K562 (cell line): ENCODE measurements around the gene ZDHHC8. TPM values are rescaled to one million over a fixed set of nuclear protein-coding genes. Genes with fewer than 3 reads are reported as not detected.
A peak's percentile ranks its signal among the peaks of the same experiment; 100 is the strongest.

Source experiments
- BCOR ChIP-seq: fragments of 450-650 bp; IDR thresholded peaks from 2 replicates; pipeline ENCODE4 v1.6.1; 2016
- E2F3 ChIP-seq: fragments of 250-450 bp; sonication (Bioruptor Pico); IDR thresholded peaks from 2 replicates; pipeline ENCODE4 v1.4.0; 2020; ENCODE audit warnings: mild to moderate bottlenecking
- EGR1 ChIP-seq: fragments of 450-650 bp; conservative IDR thresholded peaks from 2 replicates; pipeline ENCODE4 v1.6.1; 2017; ENCODE audit warnings: mild to moderate bottlenecking
- HOXB6 ChIP-seq: fragments of 250-450 bp; sonication (Bioruptor Pico); IDR thresholded peaks from 2 replicates; pipeline ENCODE4 v1.5.1; 2022; ENCODE audit warnings: mild to moderate bottlenecking, borderline replicate concordance
- IRF2 ChIP-seq: sonication (generic); formaldehyde crosslinking; IDR thresholded peaks from 2 replicates; pipeline ENCODE4 v1.8.1; 2022; ENCODE audit warnings: mild to moderate bottlenecking, missing genetic modification reagents
- MECOM ChIP-seq: fragments of 250-450 bp; sonication (Bioruptor Pico); IDR thresholded peaks from 2 replicates; pipeline ENCODE4 v1.8.0; 2022; ENCODE audit warnings: inconsistent platforms
- PYGO2 ChIP-seq: fragments of 450-650 bp; IDR thresholded peaks from 2 replicates; pipeline ENCODE4 v1.6.1; 2016; ENCODE audit warnings: mild to moderate bottlenecking, missing genetic modification characterization, moderate library complexity, missing compliant biosample characterization
- SETDB1 ChIP-seq: IDR thresholded peaks from one replicate; pipeline ENCODE4 v1.6.1; 2012; ENCODE audit warnings: low read length, control low read depth, inconsistent platforms
- SPI1 ChIP-seq: IDR thresholded peaks from 2 replicates; pipeline ENCODE4 v1.6.1; 2011; ENCODE audit warnings: low read depth, low read length, control low read depth, borderline replicate concordance
- TRIM24 ChIP-seq, 2 experiments: fragments of 450-650 bp; IDR thresholded peaks; 2 replicates each; pipeline ENCODE4 v1.6.1; 2016
- ZNF175 ChIP-seq: fragments of 200-800 bp; sonication (Bioruptor generic); IDR thresholded peaks from 2 replicates; pipeline ENCODE4 v1.6.1; 2016; ENCODE audit warnings: low read depth, mild to moderate bottlenecking, missing genetic modification characterization, missing compliant biosample characterization
- ZNF444 ChIP-seq: fragments of 250-450 bp; sonication (Bioruptor Pico); IDR thresholded peaks from 2 replicates; pipeline ENCODE4 v1.4.0; 2020; ENCODE audit warnings: mild to moderate bottlenecking, moderate library complexity
- ZNF668 ChIP-seq: fragments of 250-450 bp; sonication (Bioruptor Pico); IDR thresholded peaks from 2 replicates; pipeline ENCODE4 v1.8.0; 2022; ENCODE audit warnings: mild to moderate bottlenecking, inconsistent platforms
- ZNF717 ChIP-seq: fragments of 250-450 bp; sonication (Bioruptor Pico); IDR thresholded peaks from 2 replicates; pipeline ENCODE4 v1.5.0; 2021
- ZNF764 ChIP-seq: fragments of 250-450 bp; sonication (Bioruptor Pico); IDR thresholded peaks from 2 replicates; pipeline ENCODE4 v1.4.0; 2020; ENCODE audit warnings: low read depth, mild to moderate bottlenecking, moderate library complexity
- polyA plus RNA-seq, 8 experiments: library from polyadenylated mRNA; depleted of rRNA in 4 of 8; stranded (reverse) in 5 of 8; unstranded in 3 of 8; fragments of >200 nt; fragmentation: Nextera tagmentation in 2 of 8; fragmentation: Illumina TruSeq in 1 of 8; extraction: Ambion mirVana in 2 of 8; extraction: Trizol in 1 of 8; gene quantifications; 2 replicates each; pipeline versions ENCODE4 v1.2.1 to v1.2.3, GENCODE V29; 2011 to 2014; ENCODE audit warnings: inconsistent platforms in 1 of 8, missing spikeins in 1 of 8
- total RNA-seq, 7 experiments: library from RNA; depleted of rRNA in 6 of 7; stranded (reverse); fragments of >200 nt in 6 of 7; fragmentation: Illumina TruSeq in 2 of 7; extraction: Trizol in 2 of 7; gene quantifications; 2 replicates each; pipeline versions ENCODE4 v1.2.1 to v1.2.3, GENCODE V29; 2011 to 2021; ENCODE audit warnings: low replicate concordance in 1 of 7
- TF ChIP-seq, protein P1 (sequence below): fragments of 250-450 bp; sonication (Bioruptor Pico); IDR thresholded peaks from 2 replicates; pipeline ENCODE4 v1.9.0; 2021; ENCODE audit warnings: mild to moderate bottlenecking
- TF ChIP-seq, protein P2 (sequence below): fragments of 450-650 bp; formaldehyde crosslinking; IDR thresholded peaks from 2 replicates; pipeline ENCODE4 v1.4.0; 2022; ENCODE audit warnings: missing genetic modification characterization
- TF ChIP-seq, protein P3 (sequence below): sonication (generic); formaldehyde crosslinking; IDR thresholded peaks from 2 replicates; pipeline ENCODE4 v1.5.0; 2020; ENCODE audit warnings: missing genetic modification reagents
- TF ChIP-seq, protein P4 (sequence below), 2 experiments: fragments of 450-650 bp in 1 of 2; sonication (generic) in 1 of 2; formaldehyde crosslinking in 1 of 2; IDR thresholded peaks in 1 of 2; conservative IDR thresholded peaks in 1 of 2; 2 replicates each; pipeline versions ENCODE4 v1.6.1 to v1.8.1; 2016 to 2023; ENCODE audit warnings: mild to moderate bottlenecking in 2 of 2, moderate library complexity in 2 of 2, inconsistent platforms in 1 of 2, missing genetic modification reagents in 1 of 2

The ZDHHC8 gene
- total and polyA plus RNA-seq, 9 of the 15 experiments (the other 6 are each of a cell fraction or from before 2014, with no cell fraction given) = 0.04 to 109 (median 16.4) TPM

DNA sequence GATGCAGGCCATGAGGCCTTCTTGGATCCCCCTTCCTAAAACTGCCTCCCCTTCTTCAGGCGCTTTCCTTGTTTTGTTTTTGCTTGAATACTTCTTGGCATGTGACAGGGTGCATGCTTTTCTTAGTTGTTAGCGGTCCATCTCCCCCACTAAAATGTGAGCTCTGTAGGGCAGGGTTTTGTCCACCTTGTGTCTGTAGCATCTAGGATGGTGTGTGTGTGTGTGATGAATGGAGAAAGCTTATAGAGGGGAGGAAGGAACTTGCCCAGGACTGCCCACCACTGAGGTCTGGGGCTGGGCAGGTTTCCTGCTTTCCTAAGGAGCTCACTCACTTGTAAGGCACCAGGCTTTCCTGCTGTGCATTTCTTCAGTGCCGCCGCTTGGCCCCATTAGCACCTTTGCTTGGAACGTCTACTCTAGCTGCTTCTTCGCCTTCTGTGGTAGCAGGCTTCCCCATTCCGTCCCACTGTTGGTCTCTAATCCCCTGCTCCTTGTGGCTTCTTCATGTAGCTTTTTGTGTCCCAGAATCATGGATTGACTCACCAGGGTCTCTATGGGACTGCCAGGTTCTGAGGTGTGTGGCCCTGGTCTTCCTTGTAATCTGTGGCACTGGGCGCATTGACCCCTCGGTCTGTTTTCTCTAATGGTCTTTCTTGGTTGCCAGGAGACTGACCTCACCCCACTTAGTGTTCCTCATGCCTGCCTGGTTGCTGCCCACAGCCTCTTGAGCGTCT, 48.3 kb upstream of the ZDHHC8 start (continued):
- TF ChIP-seq PYGO2 (tag) (no peak), IRF2 (CRISPR knock-in tag) (no peak), HOXB6 (no peak), ZNF668 (CRISPR knock-in tag) (no peak), E2F3 (CRISPR knock-in tag) (0 out of 2 replicates have a peak, but pooled peaks have one; percentile 67), SPI1 (peak; percentile 60; the same call in 1 of the 2 replicates), MECOM (CRISPR knock-in tag) (no peak), ZNF717 (CRISPR knock-in tag) (no peak), SETDB1 (peak; percentile 16), ZNF444 (CRISPR knock-in tag) (no peak), EGR1 (no peak), BCOR (no peak), TRIM24 (IDR thresholded peaks at IDR 0.05) (no peak), ZNF764 (CRISPR knock-in tag) (no peak), ZNF175 (CRISPR knock-in tag) (no peak)
- TF ChIP-seq, protein P1, sequence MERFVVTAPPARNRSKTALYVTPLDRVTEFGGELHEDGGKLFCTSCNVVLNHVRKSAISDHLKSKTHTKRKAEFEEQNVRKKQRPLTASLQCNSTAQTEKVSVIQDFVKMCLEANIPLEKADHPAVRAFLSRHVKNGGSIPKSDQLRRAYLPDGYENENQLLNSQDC (CRISPR knock-in tag) = no peak
- TF ChIP-seq, protein P2, sequence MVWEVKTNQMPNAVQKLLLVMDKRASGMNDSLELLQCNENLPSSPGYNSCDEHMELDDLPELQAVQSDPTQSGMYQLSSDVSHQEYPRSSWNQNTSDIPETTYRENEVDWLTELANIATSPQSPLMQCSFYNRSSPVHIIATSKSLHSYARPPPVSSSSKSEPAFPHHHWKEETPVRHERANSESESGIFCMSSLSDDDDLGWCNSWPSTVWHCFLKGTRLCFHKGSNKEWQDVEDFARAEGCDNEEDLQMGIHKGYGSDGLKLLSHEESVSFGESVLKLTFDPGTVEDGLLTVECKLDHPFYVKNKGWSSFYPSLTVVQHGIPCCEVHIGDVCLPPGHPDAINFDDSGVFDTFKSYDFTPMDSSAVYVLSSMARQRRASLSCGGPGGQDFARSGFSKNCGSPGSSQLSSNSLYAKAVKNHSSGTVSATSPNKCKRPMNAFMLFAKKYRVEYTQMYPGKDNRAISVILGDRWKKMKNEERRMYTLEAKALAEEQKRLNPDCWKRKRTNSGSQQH = no peak
- TF ChIP-seq, protein P3, sequence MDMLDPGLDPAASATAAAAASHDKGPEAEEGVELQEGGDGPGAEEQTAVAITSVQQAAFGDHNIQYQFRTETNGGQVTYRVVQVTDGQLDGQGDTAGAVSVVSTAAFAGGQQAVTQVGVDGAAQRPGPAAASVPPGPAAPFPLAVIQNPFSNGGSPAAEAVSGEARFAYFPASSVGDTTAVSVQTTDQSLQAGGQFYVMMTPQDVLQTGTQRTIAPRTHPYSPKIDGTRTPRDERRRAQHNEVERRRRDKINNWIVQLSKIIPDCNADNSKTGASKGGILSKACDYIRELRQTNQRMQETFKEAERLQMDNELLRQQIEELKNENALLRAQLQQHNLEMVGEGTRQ (CRISPR knock-in tag) = no peak
- TF ChIP-seq, protein P4, sequence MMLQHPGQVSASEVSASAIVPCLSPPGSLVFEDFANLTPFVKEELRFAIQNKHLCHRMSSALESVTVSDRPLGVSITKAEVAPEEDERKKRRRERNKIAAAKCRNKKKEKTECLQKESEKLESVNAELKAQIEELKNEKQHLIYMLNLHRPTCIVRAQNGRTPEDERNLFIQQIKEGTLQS (IDR thresholded peaks at IDR 0.05) = no peak
- TF ChIP-seq, protein P4 (CRISPR knock-in tag; conservative IDR thresholded peaks at IDR 0.05) = 0 out of 2 replicates have a peak, but pooled peaks have one; percentile 64
